Liver (tissue), 9 donors: ENCODE measurements around the gene ARHGAP32. TPM values are rescaled to one million over a fixed set of nuclear protein-coding genes. Genes with fewer than 3 reads are reported as not detected.

Experiments
- DNase-seq: peaks from one replicate; pipeline ENCODE4 v3.0.0-alpha.2; 2017; ENCODE audit warnings: low spot score
- H3K27ac ChIP-seq, 2 donors: one replicate each; pipeline ENCODE4 v1.7.0; 2013; ENCODE audit warnings: inconsistent platforms in 2 of 2, low read length in 2 of 2, control low read depth in 1 of 2, low read depth in 1 of 2, mild to moderate bottlenecking in 1 of 2
- H3K27me3 ChIP-seq, 4 donors: one replicate each; pipeline versions ENCODE4 v1.6.1 to v1.7.0; 2013; ENCODE audit warnings: low read length in 3 of 4, inconsistent platforms in 1 of 4, mild to moderate bottlenecking in 1 of 4, moderate library complexity in 1 of 4; ENCODE audit not compliant: control insufficient read depth in 4 of 4, insufficient read depth in 4 of 4
- H3K36me3 ChIP-seq, 4 donors: one replicate each; pipeline versions ENCODE4 v1.6.1 to v1.7.0; 2013; ENCODE audit warnings: low read length in 3 of 4, mild to moderate bottlenecking in 3 of 4, low read depth in 1 of 4, moderate library complexity in 1 of 4; ENCODE audit not compliant: control insufficient read depth in 4 of 4, insufficient read depth in 3 of 4
- H3K4me1 ChIP-seq, 4 donors: one replicate each; pipeline versions ENCODE4 v1.6.1 to v1.7.0; 2013; ENCODE audit warnings: low read length in 3 of 4, mild to moderate bottlenecking in 3 of 4, moderate library complexity in 1 of 4; ENCODE audit not compliant: control insufficient read depth in 4 of 4, insufficient read depth in 4 of 4
- H3K4me3 ChIP-seq, 3 donors: one replicate each; pipeline versions ENCODE4 v1.6.1 to v1.7.0; 2013; ENCODE audit warnings: low read length in 3 of 3, control low read depth in 1 of 3, low read depth in 1 of 3, mild to moderate bottlenecking in 1 of 3
- H3K9ac ChIP-seq, 2 donors: one replicate each; pipeline ENCODE4 v1.7.0; 2013; ENCODE audit warnings: low read length in 2 of 2, mild to moderate bottlenecking in 2 of 2, moderate library complexity in 2 of 2, control low read depth in 1 of 2, low read depth in 1 of 2
- H3K9me3 ChIP-seq, 4 donors: one replicate each; pipeline versions ENCODE4 v1.6.1 to v1.7.0; 2013; ENCODE audit warnings: low read length in 3 of 4; ENCODE audit not compliant: control insufficient read depth in 4 of 4
- EGR1 ChIP-seq, 2 donors: IDR thresholded peaks; 2 replicates each; pipeline ENCODE4 v1.6.1; 2016 to 2018; ENCODE audit warnings: antibody characterized with exemption in 2 of 2, low read depth in 2 of 2
- FOXA1 ChIP-seq: IDR thresholded peaks from 2 replicates; pipeline ENCODE4 v1.6.1; 2016; ENCODE audit warnings: antibody characterized with exemption
- FOXA2 ChIP-seq: IDR thresholded peaks from 2 replicates; pipeline ENCODE4 v1.6.1; 2016; ENCODE audit warnings: antibody characterized with exemption
- HNF4A ChIP-seq, 2 donors: conservative IDR thresholded peaks; 2 replicates each; pipeline ENCODE4 v1.6.1; 2016; ENCODE audit warnings: antibody characterized with exemption in 2 of 2, mild to moderate bottlenecking in 2 of 2
- HNF4G ChIP-seq: IDR thresholded peaks from 2 replicates; pipeline ENCODE4 v1.6.1; 2016; ENCODE audit warnings: antibody characterized with exemption
- JUND ChIP-seq, 2 donors: IDR thresholded peaks; 2 replicates each; pipeline ENCODE4 v1.6.1; 2016; ENCODE audit warnings: antibody characterized with exemption in 2 of 2
- NR2F2 ChIP-seq: IDR thresholded peaks from 2 replicates; pipeline ENCODE4 v1.6.1; 2016; ENCODE audit warnings: antibody characterized with exemption
- RAD21 ChIP-seq, 2 donors: IDR thresholded peaks; 2 replicates each; pipeline ENCODE4 v1.6.1; 2016; ENCODE audit warnings: antibody characterized with exemption in 2 of 2, mild to moderate bottlenecking in 2 of 2
- RXRA ChIP-seq, 2 donors: IDR thresholded peaks; 2 replicates each; pipeline ENCODE4 v1.6.1; 2017 to 2018; ENCODE audit warnings: antibody characterized with exemption in 2 of 2, mild to moderate bottlenecking in 1 of 2
- SP1 ChIP-seq: IDR thresholded peaks from 2 replicates; pipeline ENCODE4 v1.6.1; 2018; ENCODE audit warnings: antibody characterized with exemption, mild to moderate bottlenecking
- TAF1 ChIP-seq: conservative IDR thresholded peaks from 2 replicates; pipeline ENCODE4 v1.6.1; 2016; ENCODE audit warnings: antibody characterized with exemption, mild to moderate bottlenecking
- YY1 ChIP-seq: IDR thresholded peaks from 2 replicates; pipeline ENCODE4 v1.6.1; 2016; ENCODE audit warnings: antibody characterized with exemption, mild to moderate bottlenecking
- WGBS: extraction: QIAGEN DNeasy Blood & Tissue Kit; methylation state at CpG from one replicate; pipeline ENCODE4 v1.1.7; 2013; 5-methylcytosine and 5-hydroxymethylcytosine counted together
- polyA plus RNA-seq, 2 donors: library from polyadenylated mRNA; stranded (reverse) in 1 of 2; unstranded in 1 of 2; fragments of 200-250 nt in 1 of 2; fragments of >200 nt in 1 of 2; fragmentation: Nextera tagmentation in 1 of 2; extraction: Ambion mirVana in 1 of 2; gene quantifications; one replicate each; pipeline versions ENCODE4 v1.2.1 to v1.2.3, GENCODE V29; 2013 to 2015
- total RNA-seq, 2 donors: library from RNA; depleted of rRNA; stranded (reverse); fragments of >200 nt; gene quantifications; one replicate each; pipeline ENCODE4 v1.2.3, GENCODE V29; 2014
- TF ChIP-seq, protein P1 (sequence below): IDR thresholded peaks from 2 replicates; pipeline ENCODE4 v1.6.1; 2016; ENCODE audit warnings: antibody characterized with exemption
- TF ChIP-seq, protein P2 (sequence below): IDR thresholded peaks from 2 replicates; pipeline ENCODE4 v1.6.1; 2016; ENCODE audit warnings: antibody characterized with exemption, mild to moderate bottlenecking
- TF ChIP-seq, protein P3 (sequence below): IDR thresholded peaks from 2 replicates; pipeline ENCODE4 v1.6.1; 2016; ENCODE audit warnings: antibody characterized with exemption
- TF ChIP-seq, protein P4 (sequence below): fragments of 150-350 bp; IDR thresholded peaks from 2 replicates; pipeline ENCODE4 v1.5.1; 2017; ENCODE audit warnings: improper control_type of control experiment, low read depth, low read length; ENCODE audit not compliant: missing input control
- donor health status: healthy.
- donor health status: healthy.
- donor health status: healthy.
- donor health status: healthy.
- donor health status: healthy.

ARHGAP32 gene
- total and polyA plus RNA-seq, 4 donors, result 1.8 to 13.1 (median 2.6) TPM

DNA sequence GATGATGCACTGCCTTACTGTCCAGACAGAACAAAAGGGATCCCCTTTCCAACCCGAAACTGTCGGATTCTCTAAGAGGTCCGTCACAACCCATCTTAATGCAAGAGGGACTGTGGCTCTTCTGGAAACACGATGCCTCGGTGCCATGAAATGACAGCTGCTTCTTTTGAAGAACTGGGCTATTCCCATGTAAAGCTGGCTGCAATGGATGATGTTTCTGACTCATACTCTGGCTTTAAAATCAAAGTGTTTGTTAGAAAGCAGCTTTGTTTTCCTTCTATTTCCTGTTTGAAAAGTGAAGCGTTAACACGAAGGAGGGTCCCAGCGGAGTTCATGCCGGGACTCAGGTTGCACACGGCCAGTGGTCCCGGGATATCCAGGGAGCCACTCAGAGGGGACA is 252.5 kb downstream of the ARHGAP32 start:
- Histone ChIP-seq H3K9ac (no peak overlapping the region), H3K4me1 (no peaks in the 10 kb centered on the region), H3K4me3 (no peak overlapping the region), H3K27me3 (no peaks in the 10 kb centered on the region), H3K9me3 (no peaks in the 10 kb centered on the region), H3K27ac (no peak overlapping the region), H3K36me3 (no peaks in the 10 kb centered on the region)
- WGBS, result 86% methylated on average over 11 of the region's 11 CpGs
- TF ChIP-seq NR2F2 (no peak), HNF4G (no peak), YY1 (no peak), TAF1 (no peak), RAD21 (IDR thresholded peaks at IDR 0.05) (no peak), FOXA1 (no peak), JUND (IDR thresholded peaks at IDR 0.05) (no peak), SP1 (no peak), HNF4A (conservative IDR thresholded peaks at IDR 0.05) (no peak), EGR1 (IDR thresholded peaks at IDR 0.05; ENCODE audit: low read depth in 2 of 2) (no peak), FOXA2 (no peak)
- TF ChIP-seq, protein P1, sequence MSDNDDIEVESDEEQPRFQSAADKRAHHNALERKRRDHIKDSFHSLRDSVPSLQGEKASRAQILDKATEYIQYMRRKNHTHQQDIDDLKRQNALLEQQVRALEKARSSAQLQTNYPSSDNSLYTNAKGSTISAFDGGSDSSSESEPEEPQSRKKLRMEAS, result no peak
- TF ChIP-seq, protein P2, sequence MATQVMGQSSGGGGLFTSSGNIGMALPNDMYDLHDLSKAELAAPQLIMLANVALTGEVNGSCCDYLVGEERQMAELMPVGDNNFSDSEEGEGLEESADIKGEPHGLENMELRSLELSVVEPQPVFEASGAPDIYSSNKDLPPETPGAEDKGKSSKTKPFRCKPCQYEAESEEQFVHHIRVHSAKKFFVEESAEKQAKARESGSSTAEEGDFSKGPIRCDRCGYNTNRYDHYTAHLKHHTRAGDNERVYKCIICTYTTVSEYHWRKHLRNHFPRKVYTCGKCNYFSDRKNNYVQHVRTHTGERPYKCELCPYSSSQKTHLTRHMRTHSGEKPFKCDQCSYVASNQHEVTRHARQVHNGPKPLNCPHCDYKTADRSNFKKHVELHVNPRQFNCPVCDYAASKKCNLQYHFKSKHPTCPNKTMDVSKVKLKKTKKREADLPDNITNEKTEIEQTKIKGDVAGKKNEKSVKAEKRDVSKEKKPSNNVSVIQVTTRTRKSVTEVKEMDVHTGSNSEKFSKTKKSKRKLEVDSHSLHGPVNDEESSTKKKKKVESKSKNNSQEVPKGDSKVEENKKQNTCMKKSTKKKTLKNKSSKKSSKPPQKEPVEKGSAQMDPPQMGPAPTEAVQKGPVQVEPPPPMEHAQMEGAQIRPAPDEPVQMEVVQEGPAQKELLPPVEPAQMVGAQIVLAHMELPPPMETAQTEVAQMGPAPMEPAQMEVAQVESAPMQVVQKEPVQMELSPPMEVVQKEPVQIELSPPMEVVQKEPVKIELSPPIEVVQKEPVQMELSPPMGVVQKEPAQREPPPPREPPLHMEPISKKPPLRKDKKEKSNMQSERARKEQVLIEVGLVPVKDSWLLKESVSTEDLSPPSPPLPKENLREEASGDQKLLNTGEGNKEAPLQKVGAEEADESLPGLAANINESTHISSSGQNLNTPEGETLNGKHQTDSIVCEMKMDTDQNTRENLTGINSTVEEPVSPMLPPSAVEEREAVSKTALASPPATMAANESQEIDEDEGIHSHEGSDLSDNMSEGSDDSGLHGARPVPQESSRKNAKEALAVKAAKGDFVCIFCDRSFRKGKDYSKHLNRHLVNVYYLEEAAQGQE, result no peak
- TF ChIP-seq, protein P3, sequence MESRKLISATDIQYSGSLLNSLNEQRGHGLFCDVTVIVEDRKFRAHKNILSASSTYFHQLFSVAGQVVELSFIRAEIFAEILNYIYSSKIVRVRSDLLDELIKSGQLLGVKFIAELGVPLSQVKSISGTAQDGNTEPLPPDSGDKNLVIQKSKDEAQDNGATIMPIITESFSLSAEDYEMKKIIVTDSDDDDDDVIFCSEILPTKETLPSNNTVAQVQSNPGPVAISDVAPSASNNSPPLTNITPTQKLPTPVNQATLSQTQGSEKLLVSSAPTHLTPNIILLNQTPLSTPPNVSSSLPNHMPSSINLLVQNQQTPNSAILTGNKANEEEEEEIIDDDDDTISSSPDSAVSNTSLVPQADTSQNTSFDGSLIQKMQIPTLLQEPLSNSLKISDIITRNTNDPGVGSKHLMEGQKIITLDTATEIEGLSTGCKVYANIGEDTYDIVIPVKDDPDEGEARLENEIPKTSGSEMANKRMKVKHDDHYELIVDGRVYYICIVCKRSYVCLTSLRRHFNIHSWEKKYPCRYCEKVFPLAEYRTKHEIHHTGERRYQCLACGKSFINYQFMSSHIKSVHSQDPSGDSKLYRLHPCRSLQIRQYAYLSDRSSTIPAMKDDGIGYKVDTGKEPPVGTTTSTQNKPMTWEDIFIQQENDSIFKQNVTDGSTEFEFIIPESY, result no peak
- TF ChIP-seq, protein P4, sequence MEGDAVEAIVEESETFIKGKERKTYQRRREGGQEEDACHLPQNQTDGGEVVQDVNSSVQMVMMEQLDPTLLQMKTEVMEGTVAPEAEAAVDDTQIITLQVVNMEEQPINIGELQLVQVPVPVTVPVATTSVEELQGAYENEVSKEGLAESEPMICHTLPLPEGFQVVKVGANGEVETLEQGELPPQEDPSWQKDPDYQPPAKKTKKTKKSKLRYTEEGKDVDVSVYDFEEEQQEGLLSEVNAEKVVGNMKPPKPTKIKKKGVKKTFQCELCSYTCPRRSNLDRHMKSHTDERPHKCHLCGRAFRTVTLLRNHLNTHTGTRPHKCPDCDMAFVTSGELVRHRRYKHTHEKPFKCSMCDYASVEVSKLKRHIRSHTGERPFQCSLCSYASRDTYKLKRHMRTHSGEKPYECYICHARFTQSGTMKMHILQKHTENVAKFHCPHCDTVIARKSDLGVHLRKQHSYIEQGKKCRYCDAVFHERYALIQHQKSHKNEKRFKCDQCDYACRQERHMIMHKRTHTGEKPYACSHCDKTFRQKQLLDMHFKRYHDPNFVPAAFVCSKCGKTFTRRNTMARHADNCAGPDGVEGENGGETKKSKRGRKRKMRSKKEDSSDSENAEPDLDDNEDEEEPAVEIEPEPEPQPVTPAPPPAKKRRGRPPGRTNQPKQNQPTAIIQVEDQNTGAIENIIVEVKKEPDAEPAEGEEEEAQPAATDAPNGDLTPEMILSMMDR, result no peak
- DNase-seq, result no peak

DNA sequence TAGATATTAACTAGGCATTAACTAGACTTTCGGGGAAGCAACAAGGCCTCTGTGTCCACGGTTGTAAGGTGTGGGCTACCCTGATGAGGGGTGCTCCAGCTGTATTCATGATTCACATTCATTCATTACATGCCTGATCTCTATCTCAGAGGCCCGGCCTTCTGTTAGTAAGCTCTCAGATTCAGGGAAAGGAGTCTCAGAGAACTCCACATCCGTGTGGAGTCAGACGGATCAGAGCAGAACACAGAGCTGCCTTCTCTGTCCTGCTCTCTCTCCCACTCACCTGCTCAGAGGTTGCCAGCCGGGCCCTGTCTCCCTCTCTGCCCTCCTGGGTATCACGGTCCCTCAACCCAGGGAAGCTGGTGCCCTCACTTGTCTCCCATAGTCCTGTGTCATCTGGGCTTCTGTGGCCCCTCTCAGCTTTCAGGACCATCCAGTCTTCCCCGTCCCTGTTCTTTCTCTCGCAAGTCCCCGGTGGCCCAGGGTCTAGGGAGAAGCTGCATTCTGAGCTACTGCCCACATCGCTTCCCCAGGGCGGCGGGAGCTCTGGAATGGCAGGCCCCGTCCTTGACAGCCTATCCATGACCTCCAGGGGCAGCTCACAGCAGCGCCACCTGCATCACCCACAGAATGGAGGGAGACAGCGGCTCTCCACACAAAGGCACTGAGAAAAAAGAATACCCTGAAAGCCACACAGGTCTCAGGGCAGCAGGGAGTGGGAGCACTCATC is 253.8 kb downstream of the ARHGAP32 start:
- WGBS, result 91% methylated on average over 16 of the region's 16 CpGs
- Histone ChIP-seq H3K9ac (no peak overlapping the region), H3K27me3 (no peaks in the 10 kb centered on the region), H3K27ac (no peak overlapping the region), H3K36me3 (no peaks in the 10 kb centered on the region), H3K4me3 (no peak overlapping the region), H3K4me1 (no peaks in the 10 kb centered on the region), H3K9me3 (no peaks in the 10 kb centered on the region)
- TF ChIP-seq RXRA (IDR thresholded peaks at IDR 0.05), result no peak
- no peak for TF ChIP-seq FOXA2
- TF ChIP-seq, protein P2, result no peak
- no peak for TF ChIP-seq HNF4A (conservative IDR thresholded peaks at IDR 0.05)
- no peak for TF ChIP-seq NR2F2
- no peak for TF ChIP-seq TAF1
- no peak for DNase-seq
